Vagina (tissue), 2 donors: ENCODE data around the gene TCEANC. TPM values are rescaled to one million over a fixed set of nuclear protein-coding genes. Genes with fewer than 3 reads are reported as not detected.
"Not testable (repeated sequence)": the region's sequence is repeated elsewhere in the genome, so short reads cannot be mapped to it uniquely, and the experiment has no call there.

Experiments
- DNase-seq, 2 donors: peaks; one replicate each; pipeline ENCODE4 v3.0.0-alpha.2; 2017; ENCODE audit errors: extremely low spot score in 2 of 2
- H3K27ac ChIP-seq: fragments of 200-600 bp; sonication (generic); one replicate; pipeline ENCODE4 v1.5.1; 2019
- H3K27me3 ChIP-seq: fragments of 200-600 bp; sonication (generic); one replicate; pipeline ENCODE4 v1.5.1; 2019
- H3K36me3 ChIP-seq, 2 donors: fragments of 200-600 bp; sonication (generic); one replicate each; pipeline ENCODE4 v1.5.1; 2017 to 2019
- H3K4me1 ChIP-seq: fragments of 200-600 bp; sonication (generic); one replicate; pipeline ENCODE4 v1.5.1; 2019
- H3K4me3 ChIP-seq, 2 donors: fragments of 200-600 bp; sonication (generic); 1 replicate in 1 of 2; 2 replicates in 1 of 2; pipeline ENCODE4 v1.5.1; 2016 to 2019
- H3K9me3 ChIP-seq: fragments of 200-600 bp; sonication (generic); one replicate; pipeline ENCODE4 v1.5.1; 2019
- CTCF ChIP-seq, 3 experiments: fragments of 450-650 bp in 2 of 3; fragments of 200-600 bp in 1 of 3; sonication (generic) in 1 of 3; IDR thresholded peaks; one replicate each; pipeline ENCODE4 v1.5.1; 2017 to 2019; ENCODE audit warnings: antibody characterized with exemption in 3 of 3, mild to moderate bottlenecking in 2 of 3, moderate library complexity in 2 of 3
- POLR2A ChIP-seq, 2 donors: fragments of 450-650 bp; IDR thresholded peaks; one replicate each; pipeline ENCODE4 v1.6.1; 2017; ENCODE audit warnings: antibody characterized with exemption in 2 of 2, mild to moderate bottlenecking in 2 of 2, moderate library complexity in 2 of 2
- POLR2AphosphoS5 ChIP-seq, 2 donors: sonication (generic); formaldehyde crosslinking; IDR thresholded peaks; one replicate each; pipeline ENCODE4 v1.9.0; 2017; ENCODE audit warnings: antibody characterized with exemption in 2 of 2, mild to moderate bottlenecking in 2 of 2, low read depth in 1 of 2; ENCODE audit not compliant: insufficient read depth in 1 of 2
- intact Hi-C: fragments of 100-400 bp; cut with DNase I; formaldehyde crosslinking; loops from one replicate; pipeline ENCODE4 v1.15.1; 2023
- total RNA-seq: library from RNA; depleted of rRNA; stranded (reverse); fragments of >200 nt; gene quantifications from one replicate; pipeline ENCODE4 v1.2.3, GENCODE V29; 2016

TCEANC gene
- total RNA-seq, 1 donor from 2014 or later: 3.2 TPM

- DNase-seq: no peak
- no peaks in the 10 kb centered on the region for H3K9me3 ChIP-seq
- TF ChIP-seq CTCF (IDR thresholded peaks at IDR 0.05): no peak
- no peak for TF ChIP-seq POLR2A (IDR thresholded peaks at IDR 0.05)
- TF ChIP-seq POLR2AphosphoS5 (IDR thresholded peaks at IDR 0.05; ENCODE audit: insufficient read depth in 1 of 2, low read depth in 1 of 2): no peak
- no peaks in the 10 kb centered on the region for H3K36me3 ChIP-seq
- H3K27me3 ChIP-seq: no peaks in the 10 kb centered on the region
- no peak overlapping the region for H3K4me3 ChIP-seq
- intact Hi-C loops: no loop called here
- no peak overlapping the region for H3K27ac ChIP-seq
- no peaks in the 10 kb centered on the region for H3K4me1 ChIP-seq
These were observed 38.8 kb upstream of the TCEANC start for GRCh38 chrX:13614154-13614553.

DNA sequence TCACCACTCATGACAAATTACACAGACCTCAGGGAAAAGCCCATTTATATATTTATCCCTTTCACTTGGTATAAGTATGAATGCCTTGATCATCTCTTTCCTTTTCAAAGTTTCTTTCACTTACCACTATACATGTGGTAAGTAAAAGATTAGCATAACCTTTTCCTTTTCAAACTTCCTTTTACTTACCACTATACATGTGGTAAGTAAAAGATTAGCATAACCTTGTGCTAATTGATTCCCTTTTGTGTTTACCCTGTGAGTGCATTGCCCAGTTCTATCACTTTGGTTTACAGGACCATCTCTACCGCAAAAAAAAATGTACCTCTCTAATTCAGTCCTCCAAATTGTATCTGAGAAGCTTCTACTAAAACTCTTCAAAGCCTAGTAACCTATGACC is 32.7 kb upstream of the TCEANC start:
- no peaks in the 10 kb centered on the region for H3K4me1 ChIP-seq
- TF ChIP-seq CTCF (IDR thresholded peaks at IDR 0.05) (no peak), POLR2A (IDR thresholded peaks at IDR 0.05) (no peak), POLR2AphosphoS5 (IDR thresholded peaks at IDR 0.05; ENCODE audit: insufficient read depth in 1 of 2, low read depth in 1 of 2) (no peak)
- no peaks in the 10 kb centered on the region for H3K27me3 ChIP-seq
- H3K9me3 ChIP-seq: no peaks in the 10 kb centered on the region
- DNase-seq: no peak
- no peak overlapping the region for H3K4me3 ChIP-seq
- no peaks in the 10 kb centered on the region for H3K36me3 ChIP-seq
- intact Hi-C loops: no loop called here
- no peak overlapping the region for H3K27ac ChIP-seq

DNA sequence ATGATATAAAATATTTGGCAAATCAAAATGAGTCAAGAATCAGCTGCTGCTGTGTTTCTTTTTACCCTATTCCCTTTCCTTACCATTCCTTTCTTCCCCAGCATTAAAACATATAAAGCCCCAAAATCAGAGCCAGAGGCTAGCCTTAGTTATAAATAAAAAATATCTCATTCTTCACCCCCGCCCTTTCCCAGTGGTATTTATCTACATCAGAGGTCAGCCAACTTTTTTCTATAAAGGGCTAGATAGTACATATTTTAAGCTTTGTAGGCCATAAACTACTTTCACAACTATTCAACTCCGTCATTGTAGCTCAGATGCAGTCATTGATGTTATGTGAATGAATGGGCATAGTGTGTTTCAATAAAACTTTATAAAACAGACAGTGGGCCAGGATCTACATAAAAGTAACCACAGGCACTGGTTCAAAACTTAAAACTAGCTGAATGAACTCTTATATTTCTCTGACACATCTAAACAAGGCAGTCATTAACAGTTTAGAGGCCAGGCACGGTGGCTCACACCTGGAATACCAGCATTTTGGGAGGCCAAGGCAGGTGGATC is 30.5 kb upstream of the TCEANC start:
- no peaks in the 10 kb centered on the region for H3K9me3 ChIP-seq
- no peaks in the 10 kb centered on the region for H3K4me1 ChIP-seq
- H3K27me3 ChIP-seq: no peaks in the 10 kb centered on the region
- TF ChIP-seq POLR2AphosphoS5 (IDR thresholded peaks at IDR 0.05; ENCODE audit: insufficient read depth in 1 of 2, low read depth in 1 of 2) (no peak), CTCF (IDR thresholded peaks at IDR 0.05) (no peak), POLR2A (IDR thresholded peaks at IDR 0.05) (no peak)
- H3K27ac ChIP-seq: no peak overlapping the region
- no peaks in the 10 kb centered on the region for H3K36me3 ChIP-seq
- intact Hi-C loops: no loop called here
- no peak overlapping the region for H3K4me3 ChIP-seq
- DNase-seq: no peak

GRCh38 chrX:13627306-13627705 is 25.6 kb upstream of the TCEANC start:
- intact Hi-C loops: no loop called here
- no peak for DNase-seq
- H3K27ac ChIP-seq: no peak overlapping the region

DNA sequence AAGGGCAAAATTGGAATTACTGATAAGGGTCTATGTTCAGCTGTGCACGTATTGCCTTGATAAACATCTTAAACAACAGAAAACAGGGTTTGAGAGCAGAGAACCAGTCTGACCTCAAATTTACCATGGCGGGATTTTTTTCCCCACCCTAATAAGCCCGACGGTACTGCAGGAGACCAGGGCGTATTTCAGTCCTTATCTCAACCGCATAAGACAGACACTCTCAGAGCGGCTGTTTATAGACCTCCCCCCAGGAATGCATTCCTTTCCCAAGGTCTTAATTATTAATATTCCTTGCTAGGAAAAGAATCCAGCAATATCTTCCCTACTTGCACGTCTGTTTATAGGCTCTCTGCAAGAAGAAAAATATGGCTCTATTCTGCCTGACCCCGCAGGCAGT is 15.7 kb upstream of the TCEANC start:
- H3K4me1 ChIP-seq, H3K4me3 ChIP-seq, H3K9me3 ChIP-seq, H3K36me3 ChIP-seq, DNase-seq, H3K27me3 ChIP-seq, H3K27ac ChIP-seq, intact Hi-C loops: not testable (repeated sequence)

More at GRCh38 chrX:13627306-13627705, 25.6 kb upstream of the TCEANC start:
- Histone ChIP-seq H3K36me3 (no peaks in the 10 kb centered on the region), H3K9me3 (no peaks in the 10 kb centered on the region), H3K27me3 (no peaks in the 10 kb centered on the region), H3K4me1 (no peaks in the 10 kb centered on the region), H3K4me3 (no peak overlapping the region)
- TF ChIP-seq POLR2AphosphoS5 (IDR thresholded peaks at IDR 0.05; ENCODE audit: insufficient read depth in 1 of 2, low read depth in 1 of 2): no peak
- TF ChIP-seq CTCF (IDR thresholded peaks at IDR 0.05): no peak
- TF ChIP-seq POLR2A (IDR thresholded peaks at IDR 0.05): no peak
